Panc1 (cell line): Measurements from ENCODE around the gene KLC1. TPM values are rescaled to one million over a fixed set of nuclear protein-coding genes. Genes with fewer than 3 reads are reported as not detected.
A peak's percentile ranks its signal among the peaks of the same experiment; 100 is the strongest.

Experiments used
- ATAC-seq: fragments of 200-7000 bp; cut with Tn5 transposase; 2 replicates; pipeline ENCODE4 v1.9.1; 2020; ENCODE audit warnings: mild to moderate bottlenecking, moderate library complexity
- BruUV-seq: library from RNA; stranded (reverse); fragments of 400-500 nt; replicated peaks from 2 replicates; lab custom pipeline; 2021; lab: Mats Ljungman, UMichigan
- CTCF ChIA-PET: fragments of 300-600 bp; sonication (Branson Sonifier 250); formaldehyde crosslinking; loops from one replicate; lab custom pipeline; 2022; ENCODE audit warnings: antibody characterized with exemption; lab: Charles Lee
- POLR2A ChIA-PET: fragments of 300-600 bp; sonication (Branson Sonifier 250); formaldehyde crosslinking; loops from one replicate; lab custom pipeline; 2022; ENCODE audit warnings: antibody characterized with exemption; lab: Charles Lee
- DNase-seq: peaks from one replicate; pipeline ENCODE4 v3.0.0-alpha.2; 2010; ENCODE audit warnings: low read depth, low spot score
- H3K27ac ChIP-seq: 2 replicates; pipeline ENCODE4 v1.5.1; 2011; ENCODE audit warnings: mild to moderate bottlenecking, low read length, inconsistent platforms
- H3K27me3 ChIP-seq: fragments of 200-500 bp; sonication (Bioruptor generic); 2 replicates; pipeline ENCODE4 v1.6.0; 2014; ENCODE audit warnings: low read length, inconsistent platforms; ENCODE audit not compliant: control insufficient read depth, insufficient read depth
- H3K36me3 ChIP-seq: fragments of 200-500 bp; sonication (Bioruptor generic); 2 replicates; pipeline ENCODE4 v1.5.1; 2014; ENCODE audit warnings: inconsistent platforms, mild to moderate bottlenecking, low read length, moderate library complexity; ENCODE audit not compliant: control insufficient read depth, insufficient read depth
- H3K4me1 ChIP-seq: 2 replicates; pipeline ENCODE4 v1.5.1; 2011; ENCODE audit warnings: inconsistent platforms, mild to moderate bottlenecking, low read length, moderate library complexity; ENCODE audit not compliant: control insufficient read depth, insufficient read depth
- H3K4me3 ChIP-seq, 2 experiments: 2 replicates each; pipeline ENCODE4 v1.5.1; 2011 to 2012; ENCODE audit warnings: low read depth in 2 of 2, low read length in 2 of 2, mild to moderate bottlenecking in 2 of 2, inconsistent platforms in 1 of 2, moderate library complexity in 1 of 2
- H3K9me3 ChIP-seq: fragments of 200-500 bp; sonication (Bioruptor generic); 2 replicates; pipeline ENCODE4 v1.5.1; 2014; ENCODE audit warnings: low read depth, mild to moderate bottlenecking, inconsistent platforms, low read length, moderate library complexity; ENCODE audit not compliant: control insufficient read depth, insufficient read depth
- CTCF ChIP-seq: fragments of 450-650 bp; IDR thresholded peaks from 2 replicates; pipeline ENCODE4 v1.5.1; 2017; ENCODE audit warnings: mild to moderate bottlenecking
- POLR2AphosphoS5 ChIP-seq: IDR thresholded peaks from 2 replicates; pipeline ENCODE4 v1.6.1; 2012; ENCODE audit warnings: mild to moderate bottlenecking, low read depth, low read length, moderate library complexity
- SIN3A ChIP-seq: IDR thresholded peaks from 2 replicates; pipeline ENCODE4 v1.6.1; 2012; ENCODE audit warnings: low read depth, mild to moderate bottlenecking, low read length, moderate library complexity, borderline replicate concordance; ENCODE audit not compliant: insufficient read depth
- TCF7L2 ChIP-seq: IDR thresholded peaks from 2 replicates; pipeline ENCODE4 v1.6.1; 2011; ENCODE audit warnings: mild to moderate bottlenecking, low read depth, low read length, inconsistent platforms
- in situ Hi-C: cut with HindIII; loops from 2 replicates; pipeline ENCODE4 v1.10.0; 2016; ENCODE audit warnings: low sequenced_read_pairs, low pct_unique_long_range_greater_than_20kb
- intact Hi-C: fragments of 100-400 bp; cut with micrococcal nuclease; formaldehyde crosslinking; loops from one replicate; pipeline ENCODE4 v1.10.0; 2022; ENCODE audit not compliant: unreplicated experiment
- total RNA-seq: library from RNA; stranded (reverse); gene quantifications from one replicate; pipeline ENCODE4 v1.2.1, GENCODE V29; 2021; ENCODE audit not compliant: unreplicated experiment
- TF ChIP-seq, protein P1 (sequence below), 2 experiments: IDR thresholded peaks; 2 replicates each; pipeline ENCODE4 v1.6.1; 2011 to 2012; ENCODE audit warnings: low read depth in 2 of 2, control low read depth in 1 of 2, low read length in 1 of 2, mild to moderate bottlenecking in 1 of 2, moderate library complexity in 1 of 2; ENCODE audit not compliant: insufficient read depth in 1 of 2

The KLC1 gene
- total RNA-seq, 1 experiment from 2014 or later: 98.0 TPM

GRCh38 chr14:103594265-103594664 lies 34.7 kb upstream of the KLC1 start:
- BruUV-seq: no TSS peak
- H3K27ac ChIP-seq: peak overlapping the region; percentile 39; the same call in 1 of the 2 replicates
- POLR2A ChIA-PET: no interaction called here

DNA sequence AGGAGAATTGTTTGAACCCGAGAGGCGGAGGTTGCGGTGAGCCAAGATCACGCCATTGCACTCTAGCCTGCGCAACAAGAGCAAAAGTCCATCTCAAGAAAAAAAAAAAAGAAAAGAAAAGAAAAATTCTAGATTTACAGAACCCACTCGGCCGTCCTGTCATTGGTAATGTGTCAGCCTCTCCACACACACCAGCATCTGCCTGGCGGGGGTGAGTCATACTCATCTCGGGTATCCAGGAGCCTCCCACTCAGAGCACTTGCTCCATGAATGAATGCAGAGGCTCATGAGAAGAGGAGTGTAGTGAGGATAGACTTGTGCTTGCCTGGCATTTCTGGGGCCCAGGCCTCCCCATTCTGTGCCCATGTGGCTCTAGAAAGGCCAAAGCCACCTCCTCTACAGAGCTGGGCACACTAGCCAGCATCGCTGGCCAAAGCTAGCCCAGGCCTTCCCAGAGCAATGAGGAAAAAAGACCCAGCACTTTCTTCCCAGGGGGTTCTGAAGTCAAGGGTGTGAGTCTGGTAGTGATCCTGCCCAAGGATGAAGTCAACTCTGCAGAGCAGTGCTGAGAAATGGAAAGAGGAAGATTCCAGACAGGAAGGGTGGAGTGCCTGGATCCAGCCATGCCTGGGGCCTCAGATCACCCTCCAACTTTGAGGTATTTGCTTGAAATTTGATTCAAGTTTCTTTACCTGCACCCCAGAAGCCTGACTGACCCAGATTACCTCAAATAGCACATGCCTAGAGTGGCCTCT lies 31.2 kb upstream of the KLC1 start:
- TF ChIP-seq, protein P1, sequence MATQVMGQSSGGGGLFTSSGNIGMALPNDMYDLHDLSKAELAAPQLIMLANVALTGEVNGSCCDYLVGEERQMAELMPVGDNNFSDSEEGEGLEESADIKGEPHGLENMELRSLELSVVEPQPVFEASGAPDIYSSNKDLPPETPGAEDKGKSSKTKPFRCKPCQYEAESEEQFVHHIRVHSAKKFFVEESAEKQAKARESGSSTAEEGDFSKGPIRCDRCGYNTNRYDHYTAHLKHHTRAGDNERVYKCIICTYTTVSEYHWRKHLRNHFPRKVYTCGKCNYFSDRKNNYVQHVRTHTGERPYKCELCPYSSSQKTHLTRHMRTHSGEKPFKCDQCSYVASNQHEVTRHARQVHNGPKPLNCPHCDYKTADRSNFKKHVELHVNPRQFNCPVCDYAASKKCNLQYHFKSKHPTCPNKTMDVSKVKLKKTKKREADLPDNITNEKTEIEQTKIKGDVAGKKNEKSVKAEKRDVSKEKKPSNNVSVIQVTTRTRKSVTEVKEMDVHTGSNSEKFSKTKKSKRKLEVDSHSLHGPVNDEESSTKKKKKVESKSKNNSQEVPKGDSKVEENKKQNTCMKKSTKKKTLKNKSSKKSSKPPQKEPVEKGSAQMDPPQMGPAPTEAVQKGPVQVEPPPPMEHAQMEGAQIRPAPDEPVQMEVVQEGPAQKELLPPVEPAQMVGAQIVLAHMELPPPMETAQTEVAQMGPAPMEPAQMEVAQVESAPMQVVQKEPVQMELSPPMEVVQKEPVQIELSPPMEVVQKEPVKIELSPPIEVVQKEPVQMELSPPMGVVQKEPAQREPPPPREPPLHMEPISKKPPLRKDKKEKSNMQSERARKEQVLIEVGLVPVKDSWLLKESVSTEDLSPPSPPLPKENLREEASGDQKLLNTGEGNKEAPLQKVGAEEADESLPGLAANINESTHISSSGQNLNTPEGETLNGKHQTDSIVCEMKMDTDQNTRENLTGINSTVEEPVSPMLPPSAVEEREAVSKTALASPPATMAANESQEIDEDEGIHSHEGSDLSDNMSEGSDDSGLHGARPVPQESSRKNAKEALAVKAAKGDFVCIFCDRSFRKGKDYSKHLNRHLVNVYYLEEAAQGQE (IDR thresholded peaks at IDR 0.05; ENCODE audit: insufficient read depth in 1 of 2, low read depth in 2 of 2, low read length in 1 of 2): no peak
- TF ChIP-seq CTCF (no peak), POLR2AphosphoS5 (no peak), TCF7L2 (no peak), SIN3A (no peak)
- peaks cover 8% of the 10 kb centered on the region for H3K4me1 ChIP-seq
- no peaks in the 10 kb centered on the region for H3K9me3 ChIP-seq
- POLR2A ChIA-PET: no interaction called here
- no peak overlapping the region for H3K4me3 ChIP-seq
- intact Hi-C loops: no loop called here
- DNase-seq: no peak
- no peak overlapping the region for H3K27ac ChIP-seq
- H3K27me3 ChIP-seq: no peaks in the 10 kb centered on the region
- in situ Hi-C loops: no loop called here
- CTCF ChIA-PET: no interaction called here
- H3K36me3 ChIP-seq: no peaks in the 10 kb centered on the region
- peak; percentile 58; the same call in 1 of the 2 replicates for ATAC-seq
- BruUV-seq: no TSS peak

More at GRCh38 chr14:103594265-103594664, 34.7 kb upstream of the KLC1 start:
- Histone ChIP-seq H3K36me3 (no peaks in the 10 kb centered on the region), H3K9me3 (no peaks in the 10 kb centered on the region), H3K4me1 (peaks cover 8% of the 10 kb centered on the region), H3K4me3 (peak overlapping the region in 1 of 2 experiments; percentile 7; a peak in 1 of 4 replicates), H3K27me3 (no peaks in the 10 kb centered on the region)
- TF ChIP-seq SIN3A (no peak), TCF7L2 (no peak), CTCF (no peak), POLR2AphosphoS5 (no peak)
- TF ChIP-seq, protein P1 (IDR thresholded peaks at IDR 0.05; ENCODE audit: insufficient read depth in 1 of 2, low read depth in 2 of 2, low read length in 1 of 2): no peak
- no peak for DNase-seq
- in situ Hi-C loops: no loop called here
- ATAC-seq: peak; percentile 84
- intact Hi-C loops: no loop called here
- CTCF ChIA-PET: no interaction called here
